BJ (cell line): ENCODE results near the gene SUPV3L1. TPM values are rescaled to one million over a fixed set of nuclear protein-coding genes. Genes with fewer than 3 reads are reported as not detected.

Experiments
- CTCF ChIA-PET: fragments of 350-600 bp; formaldehyde crosslinking; extraction: SDS; loops from one replicate; lab custom pipeline; 2021; ENCODE audit warnings: antibody characterized with exemption, inconsistent platforms; lab: Yijun Ruan, JAX
- POLR2A ChIA-PET: fragments of 300-600 bp; sonication (Branson Sonifier 250); formaldehyde crosslinking; extraction: SDS; loops from one replicate; lab custom pipeline; 2021; ENCODE audit warnings: antibody characterized with exemption; lab: Charles Lee
- DNase-seq: peaks from one replicate; pipeline ENCODE4 v3.0.0-alpha.2; 2011; ENCODE audit warnings: low read depth
- H3K27me3 ChIP-seq: 2 replicates; pipeline ENCODE4 v1.6.0; 2011; ENCODE audit warnings: low read length; ENCODE audit not compliant: control insufficient read depth, insufficient read depth
- H3K36me3 ChIP-seq: 2 replicates; pipeline ENCODE4 v1.5.1; 2011; ENCODE audit warnings: low read length; ENCODE audit not compliant: control insufficient read depth, insufficient read depth
- H3K4me3 ChIP-seq: 2 replicates; pipeline ENCODE4 v1.5.1; 2011; ENCODE audit warnings: low read depth, mild to moderate bottlenecking, control low read depth, low read length
- polyA plus RNA-seq: library from polyadenylated mRNA; depleted of rRNA; stranded (reverse); fragments of >200 nt; gene quantifications from 2 replicates; pipeline ENCODE4 v1.2.3, GENCODE V29; 2011
- TF ChIP-seq, protein P1 (sequence below): IDR thresholded peaks from 2 replicates; pipeline ENCODE4 v1.5.1; 2011; ENCODE audit warnings: low read depth, mild to moderate bottlenecking, control low read depth, inconsistent platforms, low read length, moderate library complexity; ENCODE audit not compliant: insufficient read depth

SUPV3L1 gene
- polyA plus RNA-seq, 1 experiment = 17.1 TPM

DNA sequence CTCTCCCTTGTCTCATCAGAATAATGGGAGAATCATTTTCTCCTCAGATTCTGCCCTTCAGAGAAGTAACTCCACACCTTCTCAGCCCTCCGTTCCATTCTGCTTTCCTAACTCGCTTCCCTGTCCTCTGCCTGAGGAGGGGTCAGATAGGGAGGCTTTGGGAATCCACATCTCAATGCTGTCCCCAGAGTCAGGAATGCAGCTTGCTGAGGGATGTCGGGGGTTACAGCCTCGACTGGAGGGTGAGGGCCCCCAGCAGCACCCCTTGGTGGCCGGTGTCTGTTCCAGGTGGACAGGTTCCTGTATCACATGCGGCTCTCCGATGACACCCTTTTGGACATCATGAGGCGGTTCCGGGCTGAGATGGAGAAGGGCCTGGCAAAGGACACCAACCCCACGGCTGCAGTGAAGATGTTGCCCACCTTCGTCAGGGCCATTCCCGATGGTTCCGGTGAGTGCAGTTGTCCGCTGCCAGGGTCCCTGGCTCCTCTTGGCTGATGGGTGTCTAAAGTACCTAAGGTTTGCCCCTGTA, 47.0 kb downstream of the SUPV3L1 start:
- TF ChIP-seq, protein P1, sequence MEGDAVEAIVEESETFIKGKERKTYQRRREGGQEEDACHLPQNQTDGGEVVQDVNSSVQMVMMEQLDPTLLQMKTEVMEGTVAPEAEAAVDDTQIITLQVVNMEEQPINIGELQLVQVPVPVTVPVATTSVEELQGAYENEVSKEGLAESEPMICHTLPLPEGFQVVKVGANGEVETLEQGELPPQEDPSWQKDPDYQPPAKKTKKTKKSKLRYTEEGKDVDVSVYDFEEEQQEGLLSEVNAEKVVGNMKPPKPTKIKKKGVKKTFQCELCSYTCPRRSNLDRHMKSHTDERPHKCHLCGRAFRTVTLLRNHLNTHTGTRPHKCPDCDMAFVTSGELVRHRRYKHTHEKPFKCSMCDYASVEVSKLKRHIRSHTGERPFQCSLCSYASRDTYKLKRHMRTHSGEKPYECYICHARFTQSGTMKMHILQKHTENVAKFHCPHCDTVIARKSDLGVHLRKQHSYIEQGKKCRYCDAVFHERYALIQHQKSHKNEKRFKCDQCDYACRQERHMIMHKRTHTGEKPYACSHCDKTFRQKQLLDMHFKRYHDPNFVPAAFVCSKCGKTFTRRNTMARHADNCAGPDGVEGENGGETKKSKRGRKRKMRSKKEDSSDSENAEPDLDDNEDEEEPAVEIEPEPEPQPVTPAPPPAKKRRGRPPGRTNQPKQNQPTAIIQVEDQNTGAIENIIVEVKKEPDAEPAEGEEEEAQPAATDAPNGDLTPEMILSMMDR = no peak
- no peaks in the 10 kb centered on the region for H3K36me3 ChIP-seq
- CTCF ChIA-PET = interaction anchor here (1.3 kb wide), 2 partner anchors 9 to 166 kb away, joined by 3 read pairs; no protein-coding TSS in a partner anchor
- no peak for DNase-seq
- POLR2A ChIA-PET = no interaction called here
- H3K4me3 ChIP-seq = no peak overlapping the region
- H3K27me3 ChIP-seq = no peaks in the 10 kb centered on the region

DNA sequence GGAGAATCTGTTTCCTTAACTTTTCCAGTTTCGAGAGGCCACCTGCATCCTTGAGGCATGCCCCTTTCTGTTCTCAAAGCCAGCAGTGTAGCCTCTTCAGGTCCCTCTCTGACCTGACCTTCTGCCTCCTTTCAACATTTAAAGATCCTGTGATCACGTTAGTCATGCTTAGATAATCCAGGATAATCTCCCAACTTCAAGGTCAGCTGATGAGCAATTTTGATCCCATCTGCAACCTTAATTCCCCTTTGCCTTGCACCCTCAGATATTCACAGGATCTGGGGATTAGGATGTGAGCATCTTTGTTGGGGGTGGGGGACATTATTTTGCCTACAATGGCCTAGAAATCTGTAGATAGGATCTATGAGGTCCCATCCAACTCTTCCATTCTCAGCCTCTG, 48.1 kb downstream of the SUPV3L1 start:
- TF ChIP-seq, protein P1 = no peak
- Histone ChIP-seq H3K27me3 (no peaks in the 10 kb centered on the region), H3K36me3 (no peaks in the 10 kb centered on the region), H3K4me3 (no peak overlapping the region)
- ChIA-PET CTCF (interaction anchor here (0.8 to 2.7 kb wide), 3 partner anchors 10 to 165 kb away, joined by 3 to 9 read pairs (median 7); no protein-coding TSS in a partner anchor), POLR2A (no interaction called here)
- DNase-seq = no peak

DNA sequence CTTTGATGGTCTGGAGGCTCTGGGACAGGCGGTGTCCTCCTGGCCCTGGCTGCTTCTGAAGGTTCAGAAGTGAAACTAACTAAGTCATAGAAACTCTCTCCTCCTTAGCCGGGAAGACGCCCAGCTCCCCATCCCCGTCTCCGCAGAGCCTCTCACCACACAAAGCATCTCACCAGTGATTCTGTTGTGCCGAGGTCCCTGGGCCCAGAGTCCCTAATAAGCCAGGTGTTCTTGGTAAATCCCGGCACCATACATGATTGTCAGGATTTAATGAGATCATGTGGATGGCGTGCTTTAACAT, 49.5 kb downstream of the SUPV3L1 start:
- ChIA-PET POLR2A (no interaction called here), CTCF (interaction anchor here (0.7 to 2.7 kb wide), 3 partner anchors 154 to 163 kb away, joined by 3 to 9 read pairs (median 3); no protein-coding TSS in a partner anchor)
- no peak overlapping the region for H3K4me3 ChIP-seq
- H3K36me3 ChIP-seq = no peaks in the 10 kb centered on the region
- no peaks in the 10 kb centered on the region for H3K27me3 ChIP-seq
- no peak for DNase-seq
- TF ChIP-seq, protein P1 = no peak

DNA sequence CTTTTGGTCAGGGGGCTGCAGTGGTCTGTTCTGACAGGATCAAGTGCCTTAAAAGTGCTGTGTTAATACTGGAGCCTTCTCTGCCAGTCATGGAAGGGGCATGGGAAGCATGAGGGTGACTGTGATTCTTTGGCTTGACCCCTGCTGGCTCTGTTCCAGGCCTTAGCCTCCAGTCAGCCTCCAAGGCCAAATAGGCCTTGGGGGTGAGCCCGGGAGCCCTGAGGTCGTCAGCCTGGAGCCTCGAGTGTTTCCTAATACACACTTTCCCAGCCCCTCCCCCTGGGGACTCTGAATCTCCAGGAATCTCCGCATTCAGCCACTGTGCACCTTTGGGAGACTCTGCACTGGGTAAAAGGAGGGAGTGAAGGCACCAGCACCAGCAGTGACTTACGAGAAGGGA, 50.1 kb downstream of the SUPV3L1 start:
- Histone ChIP-seq H3K36me3 (no peaks in the 10 kb centered on the region), H3K27me3 (no peaks in the 10 kb centered on the region), H3K4me3 (no peak overlapping the region)
- no peak for DNase-seq
- TF ChIP-seq, protein P1 = no peak
- CTCF ChIA-PET = interaction anchor here (0.7 to 2.7 kb wide), 3 partner anchors 153 to 163 kb away, joined by 3 to 9 read pairs (median 3); no protein-coding TSS in a partner anchor
- POLR2A ChIA-PET = no interaction called here

DNA sequence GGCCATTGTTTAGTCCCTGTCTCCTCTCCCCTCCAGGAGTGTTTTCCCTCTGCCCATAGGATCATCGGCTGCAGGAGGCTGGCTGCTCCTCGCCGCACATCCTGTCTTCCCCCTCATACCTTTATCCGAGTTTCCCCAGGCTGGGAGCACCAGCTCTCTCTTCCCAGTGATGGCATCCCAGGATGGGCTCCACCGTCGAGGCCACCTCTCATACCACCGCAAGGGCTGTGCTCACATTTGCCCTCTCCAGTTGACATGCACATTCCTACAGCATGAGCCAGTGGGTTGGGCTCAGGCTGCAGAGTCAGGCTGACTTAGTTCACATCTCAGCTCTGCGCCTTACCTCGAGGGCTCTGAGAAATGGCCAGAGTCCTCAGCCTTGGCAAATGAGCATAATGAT, 52.2 kb downstream of the SUPV3L1 start:
- H3K27me3 ChIP-seq = no peaks in the 10 kb centered on the region
- H3K4me3 ChIP-seq = no peak overlapping the region
- CTCF ChIA-PET = interaction anchor here (0.6 to 4.0 kb wide), 6 partner anchors 19 to 484 kb away, joined by 3 to 17 read pairs (median 6); no protein-coding TSS in a partner anchor
- no peaks in the 10 kb centered on the region for H3K36me3 ChIP-seq
- no peak for DNase-seq
- TF ChIP-seq, protein P1 = no peak
- POLR2A ChIA-PET = no interaction called here
